ENCODE measurements around the gene ASCL1. TPM values are rescaled to one million over a fixed set of nuclear protein-coding genes. Genes with fewer than 3 reads are reported as not detected.

Gene ASCL1
- total RNA-seq, 1 experiment from 2014 or later: not detected

GRCh38 chr12:102973583-102973982 lies 16.1 kb downstream of the ASCL1 start:
- Histone ChIP-seq H3K4me3 (no peak overlapping the region), H3K9me3 (replicated peaks) (no peaks in the 10 kb centered on the region), H3K4me1 (replicated peaks) (no peaks in the 10 kb centered on the region), H3K27ac (no peak overlapping the region), H3K36me3 (no peaks in the 10 kb centered on the region), H3K27me3 (replicated peaks) (peaks cover 1% of the 10 kb centered on the region; the same call in 1 of the 2 replicates)
- no peak for DNase-seq (ENCODE audit: low read depth in 1 of 2, low spot score in 2 of 2)

DNA sequence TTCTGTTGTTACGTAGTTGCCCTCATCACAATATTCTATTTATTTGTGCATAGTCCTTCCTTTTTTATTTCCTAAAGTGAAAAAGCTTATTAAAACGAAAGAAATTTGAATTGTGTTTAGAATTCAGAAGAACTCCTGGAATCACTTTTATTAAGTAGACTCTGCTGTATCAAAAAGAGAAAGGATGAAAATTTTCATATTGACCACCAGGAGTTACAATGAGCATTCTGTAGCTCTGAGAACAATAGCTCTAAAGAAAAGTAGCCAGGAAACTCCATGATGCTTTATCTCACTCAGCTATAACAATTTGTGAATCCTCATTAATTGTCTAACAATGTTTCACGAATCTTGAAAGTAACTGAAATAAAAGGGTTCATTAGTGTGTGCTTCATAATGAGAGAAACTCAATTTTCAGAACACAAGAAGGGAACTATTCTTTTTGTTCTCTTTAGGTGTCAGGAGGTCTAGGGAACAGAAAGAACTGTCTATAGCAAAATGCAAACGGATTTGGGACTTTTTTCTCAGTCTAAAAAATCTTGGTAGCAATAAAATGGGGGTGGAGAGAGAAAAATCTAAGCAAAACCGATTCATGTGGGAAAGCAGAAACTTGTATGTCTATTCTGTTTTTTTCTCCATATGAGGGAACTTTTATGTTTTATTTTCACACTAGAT lies 19.3 kb downstream of the ASCL1 start:
- H3K9me3 ChIP-seq (replicated peaks): no peaks in the 10 kb centered on the region
- no peaks in the 10 kb centered on the region for H3K36me3 ChIP-seq
- H3K4me1 ChIP-seq (replicated peaks): no peaks in the 10 kb centered on the region
- no peaks in the 10 kb centered on the region for H3K27me3 ChIP-seq (replicated peaks)
- H3K27ac ChIP-seq: no peak overlapping the region
- no peak for DNase-seq (ENCODE audit: low read depth in 1 of 2, low spot score in 2 of 2)
- H3K4me3 ChIP-seq: no peak overlapping the region

DNA sequence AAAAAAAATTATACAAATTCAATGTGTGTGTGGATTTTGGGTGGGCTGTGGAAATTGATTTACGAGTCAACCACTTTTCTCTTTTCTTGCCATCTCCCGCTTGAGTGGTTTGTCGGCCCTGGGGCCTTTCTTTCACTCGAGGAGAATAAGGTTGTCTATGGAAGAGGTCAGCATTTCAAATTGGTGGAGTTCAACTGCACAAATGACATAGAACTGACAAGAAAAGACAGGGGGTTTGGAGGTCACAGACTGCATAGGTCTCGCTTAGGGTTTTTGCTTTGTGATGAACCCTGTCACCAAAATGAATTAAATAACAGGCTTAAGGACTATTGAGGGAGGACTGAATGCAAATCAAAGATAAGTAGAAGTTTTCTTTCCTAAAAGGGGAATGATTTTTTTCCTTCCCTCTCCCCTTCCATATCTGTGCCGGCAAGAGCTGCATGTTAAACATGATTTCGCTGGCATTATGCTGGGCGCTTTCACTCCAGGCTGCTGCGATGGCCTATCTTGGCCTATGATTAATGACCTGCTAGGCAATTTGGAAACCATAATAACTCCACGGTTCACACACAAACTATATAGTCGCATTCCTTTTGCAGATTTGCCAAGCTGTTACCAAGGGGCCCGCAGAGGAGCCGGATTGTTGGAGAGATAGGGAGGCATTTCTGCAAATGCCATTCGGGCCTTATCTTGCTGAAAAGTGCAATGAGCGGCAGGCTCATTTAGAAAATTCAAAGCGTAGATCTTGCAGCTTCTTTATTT lies 20.7 kb downstream of the ASCL1 start:
- no peak overlapping the region for H3K27ac ChIP-seq
- no peaks in the 10 kb centered on the region for H3K9me3 ChIP-seq (replicated peaks)

GRCh38 chr12:102980350-102980749 lies 22.9 kb downstream of the ASCL1 start:
- no peak overlapping the region for H3K27ac ChIP-seq
- no peak for DNase-seq (ENCODE audit: low read depth in 1 of 2, low spot score in 2 of 2)
- H3K9me3 ChIP-seq (replicated peaks): no peaks in the 10 kb centered on the region
- H3K4me3 ChIP-seq: no peak overlapping the region
- no peaks in the 10 kb centered on the region for H3K36me3 ChIP-seq
- no peaks in the 10 kb centered on the region; the same call in 1 of the 2 replicates for H3K27me3 ChIP-seq (replicated peaks)
- no peaks in the 10 kb centered on the region for H3K4me1 ChIP-seq (replicated peaks)

More for the DNA sequence above, 20.7 kb downstream of the ASCL1 start:
- Histone ChIP-seq H3K36me3 (no peaks in the 10 kb centered on the region), H3K27me3 (replicated peaks) (no peaks in the 10 kb centered on the region), H3K4me1 (replicated peaks) (no peaks in the 10 kb centered on the region), H3K4me3 (no peak overlapping the region)
- no peak for DNase-seq (ENCODE audit: low read depth in 1 of 2, low spot score in 2 of 2)

DNA sequence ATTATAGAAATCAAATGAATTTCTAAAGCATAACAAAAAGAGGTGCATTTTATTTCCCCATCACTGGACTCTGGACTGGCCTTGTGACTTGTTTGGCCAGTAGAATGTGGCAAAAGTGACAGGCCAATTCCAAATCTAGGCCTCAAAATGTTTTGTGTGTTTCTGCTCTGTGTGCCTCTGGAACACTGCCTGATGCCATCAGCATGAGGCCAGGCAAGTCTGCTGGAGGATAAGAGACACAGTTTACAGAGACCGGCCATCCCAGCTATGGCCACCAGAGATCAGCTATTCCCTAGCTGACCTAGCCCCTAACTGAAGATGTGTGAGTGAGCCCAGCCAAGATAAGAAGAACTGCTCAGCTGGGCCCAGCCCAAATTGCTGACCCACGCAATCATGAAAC lies 32.9 kb downstream of the ASCL1 start:
- Histone ChIP-seq H3K27me3 (replicated peaks) (no peaks in the 10 kb centered on the region; the same call in 1 of the 2 replicates), H3K4me3 (no peak overlapping the region), H3K27ac (no peak overlapping the region), H3K36me3 (no peaks in the 10 kb centered on the region), H3K9me3 (replicated peaks) (no peaks in the 10 kb centered on the region), H3K4me1 (replicated peaks) (no peaks in the 10 kb centered on the region)
- DNase-seq (ENCODE audit: low read depth in 1 of 2, low spot score in 2 of 2): no peak

- no peaks in the 10 kb centered on the region for H3K9me3 ChIP-seq (replicated peaks)
- H3K36me3 ChIP-seq: no peaks in the 10 kb centered on the region
- no peak overlapping the region for H3K4me3 ChIP-seq
- no peaks in the 10 kb centered on the region for H3K4me1 ChIP-seq (replicated peaks)
- H3K27me3 ChIP-seq (replicated peaks): no peaks in the 10 kb centered on the region
- H3K27ac ChIP-seq: no peak overlapping the region
- DNase-seq (ENCODE audit: low read depth in 1 of 2, low spot score in 2 of 2): no peak
These were observed 34.8 kb downstream of the ASCL1 start for GRCh38 chr12:102992297-102992696.

- no peaks in the 10 kb centered on the region for H3K27me3 ChIP-seq (replicated peaks)
- no peak overlapping the region for H3K4me3 ChIP-seq
- no peak for DNase-seq (ENCODE audit: low read depth in 1 of 2, low spot score in 2 of 2)
- H3K27ac ChIP-seq: no peak overlapping the region
- no peaks in the 10 kb centered on the region for H3K9me3 ChIP-seq (replicated peaks)
- H3K4me1 ChIP-seq (replicated peaks): no peaks in the 10 kb centered on the region
- no peaks in the 10 kb centered on the region for H3K36me3 ChIP-seq
These were observed 35.2 kb downstream of the ASCL1 start for GRCh38 chr12:102992720-102993119.

- no peaks in the 10 kb centered on the region for H3K4me1 ChIP-seq (replicated peaks)
- DNase-seq (ENCODE audit: low read depth in 1 of 2, low spot score in 2 of 2): no peak
- H3K9me3 ChIP-seq (replicated peaks): no peaks in the 10 kb centered on the region
- no peak overlapping the region for H3K27ac ChIP-seq
- H3K27me3 ChIP-seq (replicated peaks): no peaks in the 10 kb centered on the region
- no peak overlapping the region for H3K4me3 ChIP-seq
- no peaks in the 10 kb centered on the region for H3K36me3 ChIP-seq
These were observed 36.1 kb downstream of the ASCL1 start for GRCh38 chr12:102993537-102993936.

DNA sequence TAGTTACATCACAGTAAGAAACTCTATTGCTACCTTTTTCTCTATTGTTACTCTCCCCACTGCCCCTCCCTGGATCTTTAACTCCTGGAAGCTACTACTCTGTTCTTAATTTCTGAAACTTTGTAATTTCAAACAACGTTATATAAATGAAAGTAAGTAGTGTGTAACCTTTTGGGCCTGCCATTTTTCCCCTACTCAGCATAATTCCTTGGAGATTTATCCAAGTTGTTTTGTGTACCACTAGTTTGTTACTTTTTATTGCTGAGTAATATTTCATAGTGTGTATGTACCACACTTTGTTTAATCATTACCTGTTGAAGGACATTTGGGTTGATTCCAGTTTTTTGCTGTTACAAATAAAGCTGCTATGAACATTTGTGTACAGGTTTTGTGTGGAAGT lies 37.9 kb downstream of the ASCL1 start:
- no peak overlapping the region for H3K27ac ChIP-seq
- H3K36me3 ChIP-seq: no peaks in the 10 kb centered on the region
- H3K4me3 ChIP-seq: no peak overlapping the region
- no peak for DNase-seq (ENCODE audit: low read depth in 1 of 2, low spot score in 2 of 2)
- H3K27me3 ChIP-seq (replicated peaks): no peaks in the 10 kb centered on the region
- H3K4me1 ChIP-seq (replicated peaks): no peaks in the 10 kb centered on the region
- no peaks in the 10 kb centered on the region for H3K9me3 ChIP-seq (replicated peaks)

Other genes with a start within 250 kb of the ASCL1 start
- not detected in 2 replicates for gene PAH, start 40.4 kb upstream of the ASCL1 start, total RNA-seq (2014; rRNA removed; shearing (Covaris generic))

Data from SJSA1 (cell line).